Fibroblast of lung (primary cell): ENCODE measurements around the gene HNRNPA1L2.

Experiments used
- CTCF ChIP-seq, 2 donors: IDR thresholded peaks in 1 of 2; conservative IDR thresholded peaks in 1 of 2; 1 replicate in 1 of 2; 2 replicates in 1 of 2; pipeline ENCODE4 v1.5.1; 2011 to 2012; ENCODE audit warnings: low read length in 2 of 2, control low read depth in 1 of 2, inconsistent platforms in 1 of 2, low read depth in 1 of 2, mild to moderate bottlenecking in 1 of 2
- EZH2 ChIP-seq: IDR thresholded peaks from 2 replicates; pipeline ENCODE4 v1.5.1; 2012; ENCODE audit warnings: low read length, control low read depth, mild to moderate bottlenecking; ENCODE audit errors: missing control alignments

GRCh38 chr13:52669677-52670076, 27.4 kb downstream of the HNRNPA1L2 start:
- TF ChIP-seq CTCF (conservative IDR thresholded peaks at IDR 0.05 in 1 of 2, IDR thresholded peaks at IDR 0.05 in 1 of 2; ENCODE audit: low read depth in 1 of 2, low read length in 2 of 2) (no peak), EZH2 (no peak)
